OCI-LY7 (cell line): ENCODE measurements around the gene GOSR2. TPM values are rescaled to one million over a fixed set of nuclear protein-coding genes. Genes with fewer than 3 reads are reported as not detected.

Experiments used
- BruUV-seq: library from RNA; stranded (reverse); fragments of 400-500 nt; replicated peaks from 2 replicates; lab custom pipeline; 2021; lab: Mats Ljungman, UMichigan
- CTCF ChIA-PET: fragments of 300-600 bp; sonication (Branson Sonifier 250); formaldehyde crosslinking; loops from one replicate; lab custom pipeline; 2022; ENCODE audit warnings: antibody characterized with exemption; ENCODE audit not compliant: unreplicated experiment; lab: Charles Lee
- POLR2A ChIA-PET: fragments of 300-600 bp; sonication (Branson Sonifier 250); formaldehyde crosslinking; loops from one replicate; lab custom pipeline; 2022; ENCODE audit warnings: antibody characterized with exemption; lab: Charles Lee
- DNase-seq: peaks from one replicate; pipeline ENCODE4 v3.0.0-alpha.2; 2015; ENCODE audit warnings: low spot score
- H2AFZ ChIP-seq: fragments of 200-600 bp; sonication (generic), shearing (Covaris generic); 2 replicates; pipeline ENCODE4 v1.6.1; 2014; ENCODE audit warnings: mild to moderate bottlenecking, antibody characterized with exemption, low read length, moderate library complexity
- H3K27ac ChIP-seq: fragments of 200-600 bp; sonication (generic); 2 replicates; pipeline ENCODE4 v1.5.1; 2014; ENCODE audit warnings: mixed run types, low read depth, mild to moderate bottlenecking, moderate library complexity, low read length, inconsistent platforms; ENCODE audit not compliant: poor library complexity, severe bottlenecking
- H3K36me3 ChIP-seq: fragments of 200-600 bp; sonication (generic); 2 replicates; pipeline ENCODE4 v1.6.1; 2014; ENCODE audit warnings: mild to moderate bottlenecking, antibody characterized with exemption, low read length, moderate library complexity, mixed read lengths; ENCODE audit not compliant: insufficient read depth
- H3K4me1 ChIP-seq: fragments of 200-600 bp; sonication (generic); 2 replicates; pipeline ENCODE4 v1.5.1; 2014; ENCODE audit warnings: mild to moderate bottlenecking, low read length; ENCODE audit not compliant: insufficient read depth, poor library complexity, severe bottlenecking
- H3K4me2 ChIP-seq: fragments of 200-600 bp; sonication (generic); 2 replicates; pipeline ENCODE4 v1.6.1; 2014; ENCODE audit warnings: mild to moderate bottlenecking, low read length
- H3K4me3 ChIP-seq: fragments of 200-600 bp; sonication (generic); 2 replicates; pipeline ENCODE4 v1.5.1; 2014; ENCODE audit warnings: mild to moderate bottlenecking, low read depth, low read length; ENCODE audit not compliant: poor library complexity, severe bottlenecking
- H3K79me2 ChIP-seq: fragments of 200-600 bp; sonication (generic); 2 replicates; pipeline ENCODE4 v1.6.1; 2016; ENCODE audit warnings: low read depth, mild to moderate bottlenecking, low read length, moderate library complexity, mixed read lengths; ENCODE audit not compliant: insufficient read depth
- H3K9me2 ChIP-seq: fragments of 200-600 bp; sonication (generic); 2 replicates; pipeline ENCODE4 v1.6.1; 2016; ENCODE audit warnings: mild to moderate bottlenecking, low read length, mixed read lengths; ENCODE audit not compliant: insufficient read depth
- H3K9me3 ChIP-seq: fragments of 200-600 bp; sonication (generic); 2 replicates; pipeline ENCODE4 v1.6.1; 2014; ENCODE audit warnings: mild to moderate bottlenecking, mixed run types, low read length, mixed read lengths
- H4K20me1 ChIP-seq: fragments of 200-600 bp; sonication (generic); 2 replicates; pipeline ENCODE4 v1.6.1; 2014; ENCODE audit warnings: mild to moderate bottlenecking, antibody characterized with exemption, low read length, moderate library complexity, mixed read lengths; ENCODE audit not compliant: insufficient read depth
- CTCF ChIP-seq: fragments of 200-600 bp; sonication (generic); conservative IDR thresholded peaks from 2 replicates; pipeline ENCODE4 v1.5.1; 2014; ENCODE audit warnings: mild to moderate bottlenecking, antibody characterized with exemption, low read length, moderate library complexity, mixed read lengths
- EZH2phosphoT487 ChIP-seq: fragments of 200-600 bp; sonication (generic); IDR thresholded peaks from 2 replicates; pipeline ENCODE4 v1.6.1; 2018; ENCODE audit warnings: low read depth, borderline replicate concordance, mild to moderate bottlenecking, mixed run types, antibody characterized with exemption, low read length, moderate library complexity, mixed read lengths
- intact Hi-C: fragments of 100-400 bp; cut with micrococcal nuclease; formaldehyde crosslinking; loops from one replicate; pipeline ENCODE4 v1.10.0; 2022; ENCODE audit not compliant: unreplicated experiment
- total RNA-seq, 2 experiments: library from RNA; depleted of rRNA in 1 of 2; stranded (reverse); fragments of >200 nt in 1 of 2; shearing (Covaris generic) in 1 of 2; gene quantifications; 2 replicates each; pipeline ENCODE4 v1.2.3, GENCODE V29; 2014 to 2022

The GOSR2 gene
- total RNA-seq, 2 experiments from 2014 or later: 46.5 to 62.8 TPM

GRCh38 chr17:46894476-46895151, 28.3 kb upstream of the GOSR2 start:
- no peak overlapping the region for H3K27ac ChIP-seq
- ChIA-PET CTCF (no interaction called here), POLR2A (interaction anchor here (0.5 kb wide), 1 partner anchor 277 kb away, joined by 4 read pairs; no protein-coding TSS in a partner anchor)
- no peaks in the 10 kb centered on the region for H3K9me2 ChIP-seq
- no peak overlapping the region for H2AFZ ChIP-seq
- DNase-seq: no peak
- TF ChIP-seq EZH2phosphoT487: no peak
- TF ChIP-seq CTCF: no peak
- no peak overlapping the region for H3K4me3 ChIP-seq
- H4K20me1 ChIP-seq: no peaks in the 10 kb centered on the region
- H3K79me2 ChIP-seq: no peaks in the 10 kb centered on the region
- no TSS peak for BruUV-seq
- no peaks in the 10 kb centered on the region for H3K4me1 ChIP-seq
- no peaks in the 10 kb centered on the region for H3K36me3 ChIP-seq
- H3K9me3 ChIP-seq: no peaks in the 10 kb centered on the region
- intact Hi-C loops: no loop called here
- no peak overlapping the region for H3K4me2 ChIP-seq

- POLR2A ChIA-PET: no interaction called here
These were observed 27.8 kb upstream of the GOSR2 start for GRCh38 chr17:46895171-46895570.

More at GRCh38 chr17:46895171-46895570, 27.8 kb upstream of the GOSR2 start:
- no peaks in the 10 kb centered on the region for H3K4me1 ChIP-seq
- no peak overlapping the region for H3K4me3 ChIP-seq
- TF ChIP-seq CTCF: no peak
- no peak for TF ChIP-seq EZH2phosphoT487
- H3K9me3 ChIP-seq: no peaks in the 10 kb centered on the region
- no TSS peak for BruUV-seq
- intact Hi-C loops: no loop called here
- CTCF ChIA-PET: no interaction called here
- no peak overlapping the region for H2AFZ ChIP-seq
- H3K79me2 ChIP-seq: no peaks in the 10 kb centered on the region
- no peaks in the 10 kb centered on the region for H3K36me3 ChIP-seq
- no peak for DNase-seq
- H3K9me2 ChIP-seq: no peaks in the 10 kb centered on the region
- H4K20me1 ChIP-seq: no peaks in the 10 kb centered on the region
- H3K4me2 ChIP-seq: no peak overlapping the region
- H3K27ac ChIP-seq: no peak overlapping the region
